ENCODE results near the gene TRIM44.

- TF ChIP-seq, protein P1, sequence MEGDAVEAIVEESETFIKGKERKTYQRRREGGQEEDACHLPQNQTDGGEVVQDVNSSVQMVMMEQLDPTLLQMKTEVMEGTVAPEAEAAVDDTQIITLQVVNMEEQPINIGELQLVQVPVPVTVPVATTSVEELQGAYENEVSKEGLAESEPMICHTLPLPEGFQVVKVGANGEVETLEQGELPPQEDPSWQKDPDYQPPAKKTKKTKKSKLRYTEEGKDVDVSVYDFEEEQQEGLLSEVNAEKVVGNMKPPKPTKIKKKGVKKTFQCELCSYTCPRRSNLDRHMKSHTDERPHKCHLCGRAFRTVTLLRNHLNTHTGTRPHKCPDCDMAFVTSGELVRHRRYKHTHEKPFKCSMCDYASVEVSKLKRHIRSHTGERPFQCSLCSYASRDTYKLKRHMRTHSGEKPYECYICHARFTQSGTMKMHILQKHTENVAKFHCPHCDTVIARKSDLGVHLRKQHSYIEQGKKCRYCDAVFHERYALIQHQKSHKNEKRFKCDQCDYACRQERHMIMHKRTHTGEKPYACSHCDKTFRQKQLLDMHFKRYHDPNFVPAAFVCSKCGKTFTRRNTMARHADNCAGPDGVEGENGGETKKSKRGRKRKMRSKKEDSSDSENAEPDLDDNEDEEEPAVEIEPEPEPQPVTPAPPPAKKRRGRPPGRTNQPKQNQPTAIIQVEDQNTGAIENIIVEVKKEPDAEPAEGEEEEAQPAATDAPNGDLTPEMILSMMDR (conservative IDR thresholded peaks at IDR 0.05) = no peak
- TF ChIP-seq ZFX (IDR thresholded peaks at IDR 0.05) = no peak
Observed at GRCh38 chr11:35785287-35786167, 123.0 kb downstream of the TRIM44 start.

All from C4-2B (cell line).